IMR-90 (cell line): Measurements from ENCODE around the gene TRAPPC3L. TPM values are rescaled to one million over a fixed set of nuclear protein-coding genes. Genes with fewer than 3 reads are reported as not detected.

Source experiments
- ATAC-seq: fragments of 200-7000 bp; cut with Tn5 transposase; 2 replicates; pipeline ENCODE4 v1.9.1; 2020; ENCODE audit warnings: low read depth, mild to moderate bottlenecking, moderate library complexity
- BruUV-seq: library from RNA; stranded (reverse); fragments of 400-500 nt; replicated peaks from 2 replicates; lab custom pipeline; 2021; lab: Mats Ljungman, UMichigan
- CTCF ChIA-PET: fragments of 300-600 bp; formaldehyde crosslinking; extraction: SDS; loops from one replicate; lab custom pipeline; 2021; ENCODE audit warnings: antibody characterized with exemption; lab: Yijun Ruan, JAX
- POLR2A ChIA-PET: fragments of 300-600 bp; sonication (Branson Sonifier 250); formaldehyde crosslinking; loops from one replicate; lab custom pipeline; 2022; ENCODE audit warnings: antibody characterized with exemption; ENCODE audit not compliant: unreplicated experiment; lab: Charles Lee
- DNase-seq: peaks from one replicate; pipeline ENCODE4 v3.0.0; 2013
- H2AFZ ChIP-seq: replicated peaks from 2 replicates; pipeline ENCODE3; 2013; ENCODE audit warnings: low read length, mild to moderate bottlenecking; ENCODE audit not compliant: poor library complexity
- H2AK5ac ChIP-seq: 2 replicates; pipeline ENCODE4 v1.6.1; 2013; ENCODE audit warnings: low read depth, low read length, inconsistent platforms
- H2AK9ac ChIP-seq: replicated peaks from 2 replicates; pipeline ENCODE3; 2013; ENCODE audit warnings: mild to moderate bottlenecking, low read depth, low read length, moderate library complexity; ENCODE audit not compliant: poor library complexity
- H2BK120ac ChIP-seq: 2 replicates; pipeline ENCODE4 v1.6.1; 2013; ENCODE audit warnings: low read depth, low read length, inconsistent platforms
- H2BK15ac ChIP-seq: 3 replicates; pipeline ENCODE4 v1.6.1; 2013; ENCODE audit warnings: low read depth, low read length, inconsistent platforms
- H2BK20ac ChIP-seq: 2 replicates; pipeline ENCODE4 v1.6.1; 2013; ENCODE audit warnings: low read depth, mild to moderate bottlenecking, inconsistent platforms, low read length, moderate library complexity
- H2BK5ac ChIP-seq: 2 replicates; pipeline ENCODE4 v1.6.1; 2013; ENCODE audit warnings: mild to moderate bottlenecking, low read depth, low read length, inconsistent platforms; ENCODE audit not compliant: poor library complexity, severe bottlenecking
- H3K14ac ChIP-seq: replicated peaks from 2 replicates; pipeline ENCODE4 v1.6.1; 2013; ENCODE audit warnings: low read depth, low read length, inconsistent platforms
- H3K18ac ChIP-seq: 2 replicates; pipeline ENCODE4 v1.6.1; 2013; ENCODE audit warnings: low read depth, low read length, control low read depth
- H3K23ac ChIP-seq: 2 replicates; pipeline ENCODE4 v1.6.1; 2013; ENCODE audit warnings: low read depth, low read length, inconsistent platforms
- H3K27ac ChIP-seq: 2 replicates; pipeline ENCODE4 v1.5.1; 2013; ENCODE audit warnings: mild to moderate bottlenecking, control low read depth, low read length; ENCODE audit not compliant: insufficient read depth
- H3K27me3 ChIP-seq: 2 replicates; pipeline ENCODE4 v1.6.1; 2013; ENCODE audit warnings: low read length; ENCODE audit not compliant: control insufficient read depth, insufficient read depth
- H3K36me3 ChIP-seq: 2 replicates; pipeline ENCODE4 v1.6.1; 2013; ENCODE audit warnings: low read length, mixed read lengths; ENCODE audit not compliant: control insufficient read depth, insufficient read depth
- H3K4ac ChIP-seq: 2 replicates; pipeline ENCODE4 v1.6.1; 2013; ENCODE audit warnings: low read depth, low read length, inconsistent platforms
- H3K4me1 ChIP-seq: 2 replicates; pipeline ENCODE4 v1.6.1; 2013; ENCODE audit warnings: low read length, mixed read lengths; ENCODE audit not compliant: control insufficient read depth, insufficient read depth
- H3K4me2 ChIP-seq: 2 replicates; pipeline ENCODE4 v1.6.1; 2013; ENCODE audit warnings: low read depth, mild to moderate bottlenecking, control low read depth, low read length, moderate library complexity
- H3K4me3 ChIP-seq: 2 replicates; pipeline ENCODE4 v1.5.1; 2013; ENCODE audit warnings: low read depth, mild to moderate bottlenecking, control low read depth, low read length, moderate library complexity; ENCODE audit not compliant: insufficient read depth
- H3K56ac ChIP-seq: 2 replicates; pipeline ENCODE4 v1.6.1; 2013; ENCODE audit warnings: low read length, inconsistent platforms; ENCODE audit not compliant: insufficient read depth; ENCODE audit errors: extremely low read depth
- H3K79me1 ChIP-seq, 2 experiments: 2 replicates each; pipeline ENCODE4 v1.6.1; 2013; ENCODE audit warnings: low read length in 2 of 2, inconsistent platforms in 1 of 2, low read depth in 1 of 2
- H3K9ac ChIP-seq: 2 replicates; pipeline ENCODE4 v1.6.1; 2013; ENCODE audit warnings: low read depth, low read length, control low read depth
- H3K9me1 ChIP-seq: 2 replicates; pipeline ENCODE4 v1.6.1; 2013; ENCODE audit warnings: low read length, inconsistent platforms; ENCODE audit not compliant: insufficient read depth
- H3K9me3 ChIP-seq: 2 replicates; pipeline ENCODE4 v1.6.1; 2013; ENCODE audit warnings: low read length; ENCODE audit not compliant: control insufficient read depth, insufficient read depth
- H4K20me1 ChIP-seq: 2 replicates; pipeline ENCODE4 v1.6.1; 2013; ENCODE audit warnings: low read length, inconsistent platforms; ENCODE audit not compliant: insufficient read depth
- H4K5ac ChIP-seq: 2 replicates; pipeline ENCODE4 v1.6.1; 2013; ENCODE audit warnings: mild to moderate bottlenecking, low read depth, low read length, control low read depth
- H4K8ac ChIP-seq, 2 experiments: 2 replicates each; pipeline ENCODE4 v1.6.1; 2013; ENCODE audit warnings: low read depth in 2 of 2, low read length in 2 of 2, control low read depth in 1 of 2, inconsistent platforms in 1 of 2
- H4K91ac ChIP-seq: 2 replicates; pipeline ENCODE4 v1.6.1; 2013; ENCODE audit warnings: low read depth, low read length, inconsistent platforms; ENCODE audit not compliant: insufficient read depth
- BHLHE40 ChIP-seq: fragments of 150-350 bp; IDR thresholded peaks from 2 replicates; pipeline ENCODE4 v1.6.1; 2016; ENCODE audit warnings: mild to moderate bottlenecking, low read depth, low read length
- ELK1 ChIP-seq: fragments of 150-350 bp; IDR thresholded peaks from 2 replicates; pipeline ENCODE4 v1.6.1; 2016; ENCODE audit warnings: low read depth, mild to moderate bottlenecking, low read length, moderate library complexity, borderline replicate concordance
- FOS ChIP-seq: fragments of 150-350 bp; IDR thresholded peaks from 2 replicates; pipeline ENCODE4 v1.6.1; 2016; ENCODE audit warnings: low read depth, low read length
- MAFK ChIP-seq: IDR thresholded peaks from 2 replicates; pipeline ENCODE4 v1.6.1; 2012; ENCODE audit warnings: low read depth, low read length, improper control_type of control experiment
- NFE2L2 ChIP-seq: fragments of 150-350 bp; IDR thresholded peaks from 2 replicates; pipeline ENCODE4 v1.6.1; 2016; ENCODE audit warnings: low read depth, mild to moderate bottlenecking, low read length
- RFX5 ChIP-seq: IDR thresholded peaks from 2 replicates; pipeline ENCODE4 v1.8.0; 2012; ENCODE audit warnings: low read depth, mild to moderate bottlenecking, low read length, moderate library complexity
- WGBS, 2 experiments: methylation state at CpG; one replicate each; pipeline versions ENCODE4 v1.1.5 to v1.1.7; 2013; ENCODE audit warnings: missing lambda C conversion rate in 2 of 2; ENCODE audit not compliant: insufficient read length in 1 of 2; ENCODE audit errors: extremely low coverage in 2 of 2; 5-methylcytosine and 5-hydroxymethylcytosine counted together
- dilution Hi-C: fragments of 300-500 bp; cut with HindIII; formaldehyde crosslinking; loops from one replicate; pipeline ENCODE4 v1.14.3; 2018; ENCODE audit warnings: low sequenced_read_pairs; ENCODE audit not compliant: unreplicated experiment
- in situ Hi-C: fragments of 300-500 bp; cut with MboI; formaldehyde crosslinking; loops from 3 replicates; pipeline ENCODE4 v1.14.3; 2019; ENCODE audit warnings: low sequenced_read_pairs, inconsistent platforms, mixed read lengths
- intact Hi-C: fragments of 100-400 bp; cut with micrococcal nuclease; formaldehyde crosslinking; loops from 2 replicates; pipeline ENCODE4 v1.10.0; 2022
- polyA plus RNA-seq, 3 experiments: library from polyadenylated mRNA; depleted of rRNA; stranded (reverse); fragments of >200 nt; gene quantifications; 2 replicates each; pipeline ENCODE4 v1.2.3, GENCODE V29; 2012; ENCODE audit warnings: low replicate concordance in 1 of 3
- total RNA-seq: library from RNA; depleted of rRNA; stranded (reverse); fragments of >200 nt; gene quantifications from 2 replicates; pipeline ENCODE4 v1.2.3, GENCODE V29; 2012
- TF ChIP-seq, protein P1 (sequence below): fragments of 150-350 bp; IDR thresholded peaks from 2 replicates; pipeline ENCODE4 v1.6.1; 2017; ENCODE audit warnings: mild to moderate bottlenecking, antibody characterized with exemption, low read length, low read depth
- TF ChIP-seq, protein P2 (sequence below): conservative IDR thresholded peaks from 2 replicates; pipeline ENCODE4 v1.5.1; 2012; ENCODE audit warnings: mild to moderate bottlenecking, low read depth, low read length, improper control_type of control experiment

TRAPPC3L gene
- total and polyA plus RNA-seq, 2 of the 4 experiments (the other 2 are of a cell fraction) = 0.03 TPM; not detected in 1

GRCh38 chr6:116447496-116448011, 97.9 kb downstream of the TRAPPC3L start:
- H4K5ac ChIP-seq = no peak overlapping the region
- no TSS peak for BruUV-seq
- ChIA-PET CTCF (interaction anchor here (0.6 to 2.8 kb wide), 5 partner anchors 15 to 179 kb away, joined by 3 to 12 read pairs (median 3); partner anchors contain the start of gene CALHM5), POLR2A (no interaction called here)
- intact Hi-C loops (loop anchor here (1.0 to 5.0 kb wide), 3 partner anchors 64 to 115 kb away; partner anchors contain the start of genes CALHM5 and DSE), dilution Hi-C loops (no loop called here), in situ Hi-C loops (loop anchor here (25.0 kb wide), 1 partner anchor 160 kb away; the partner anchor contains the start of gene TSPYL1)
- no peaks in the 10 kb centered on the region; the same call in 1 of the 2 replicates for H3K36me3 ChIP-seq
- peaks cover 3% of the 10 kb centered on the region; the same call in 1 of the 2 replicates for H4K20me1 ChIP-seq
- H3K4me1 ChIP-seq = peaks cover 9% of the 10 kb centered on the region
- peak overlapping the region; percentile 92 for H2BK5ac ChIP-seq
- H3K4me2 ChIP-seq = peak overlapping the region; percentile 71; the same call in 1 of the 2 replicates
- H3K14ac ChIP-seq = no peak overlapping the region
- no peak overlapping the region; the same call in 2 of the 3 replicates for H2BK15ac ChIP-seq
- no peak overlapping the region for H2AK5ac ChIP-seq
- H3K4me3 ChIP-seq = no peak overlapping the region
- no peak overlapping the region for H3K56ac ChIP-seq
- no peak overlapping the region; a peak in 1 of 4 replicates for H4K8ac ChIP-seq
- H3K79me1 ChIP-seq = peaks cover 5 to 12% of the 10 kb centered on the region in 2 experiments; a peak in 2 of 4 replicates
- H3K23ac ChIP-seq = no peak overlapping the region
- no peak overlapping the region for H3K27ac ChIP-seq
- peak overlapping the region; percentile 94; the same call in 1 of the 2 replicates for H2BK120ac ChIP-seq
- no peak overlapping the region for H3K9ac ChIP-seq
- ATAC-seq (peak; percentile 90), DNase-seq (peak; percentile 99)
- no peaks in the 10 kb centered on the region for H3K27me3 ChIP-seq
- no peak overlapping the region for H2AFZ ChIP-seq
- peak overlapping the region; percentile 89; the same call in 1 of the 2 replicates for H2BK20ac ChIP-seq
- no peaks in the 10 kb centered on the region for H3K9me3 ChIP-seq
- peak overlapping the region; percentile 90; the same call in 1 of the 2 replicates for H4K91ac ChIP-seq
- no peak overlapping the region for H2AK9ac ChIP-seq
- peak overlapping the region; percentile 95 for H3K4ac ChIP-seq
- TF ChIP-seq MAFK = 0 out of 2 replicates have a peak, but pooled peaks have one; percentile 37
- TF ChIP-seq FOS = peak; percentile 82
- TF ChIP-seq ELK1 = no peak
- TF ChIP-seq, protein P1, sequence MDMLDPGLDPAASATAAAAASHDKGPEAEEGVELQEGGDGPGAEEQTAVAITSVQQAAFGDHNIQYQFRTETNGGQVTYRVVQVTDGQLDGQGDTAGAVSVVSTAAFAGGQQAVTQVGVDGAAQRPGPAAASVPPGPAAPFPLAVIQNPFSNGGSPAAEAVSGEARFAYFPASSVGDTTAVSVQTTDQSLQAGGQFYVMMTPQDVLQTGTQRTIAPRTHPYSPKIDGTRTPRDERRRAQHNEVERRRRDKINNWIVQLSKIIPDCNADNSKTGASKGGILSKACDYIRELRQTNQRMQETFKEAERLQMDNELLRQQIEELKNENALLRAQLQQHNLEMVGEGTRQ = peak; percentile 57; the same call in 1 of the 2 replicates
- peak; percentile 46 for TF ChIP-seq BHLHE40
- TF ChIP-seq, protein P2, sequence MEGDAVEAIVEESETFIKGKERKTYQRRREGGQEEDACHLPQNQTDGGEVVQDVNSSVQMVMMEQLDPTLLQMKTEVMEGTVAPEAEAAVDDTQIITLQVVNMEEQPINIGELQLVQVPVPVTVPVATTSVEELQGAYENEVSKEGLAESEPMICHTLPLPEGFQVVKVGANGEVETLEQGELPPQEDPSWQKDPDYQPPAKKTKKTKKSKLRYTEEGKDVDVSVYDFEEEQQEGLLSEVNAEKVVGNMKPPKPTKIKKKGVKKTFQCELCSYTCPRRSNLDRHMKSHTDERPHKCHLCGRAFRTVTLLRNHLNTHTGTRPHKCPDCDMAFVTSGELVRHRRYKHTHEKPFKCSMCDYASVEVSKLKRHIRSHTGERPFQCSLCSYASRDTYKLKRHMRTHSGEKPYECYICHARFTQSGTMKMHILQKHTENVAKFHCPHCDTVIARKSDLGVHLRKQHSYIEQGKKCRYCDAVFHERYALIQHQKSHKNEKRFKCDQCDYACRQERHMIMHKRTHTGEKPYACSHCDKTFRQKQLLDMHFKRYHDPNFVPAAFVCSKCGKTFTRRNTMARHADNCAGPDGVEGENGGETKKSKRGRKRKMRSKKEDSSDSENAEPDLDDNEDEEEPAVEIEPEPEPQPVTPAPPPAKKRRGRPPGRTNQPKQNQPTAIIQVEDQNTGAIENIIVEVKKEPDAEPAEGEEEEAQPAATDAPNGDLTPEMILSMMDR = 0 out of 2 replicates have a peak, but pooled peaks have one; percentile 8
- TF ChIP-seq NFE2L2 = peak; percentile 69
- TF ChIP-seq RFX5 = no peak
- peaks cover 23% of the 10 kb centered on the region for H3K9me1 ChIP-seq
- H3K18ac ChIP-seq = no peak overlapping the region
- WGBS, 2 experiments = no CpG with 5 or more reads among the region's 2 CpGs
